H1 (cell line): Measurements from ENCODE around the gene MCM9. TPM values are rescaled to one million over a fixed set of nuclear protein-coding genes. Genes with fewer than 3 reads are reported as not detected.

ENCODE experiments used
- BACH1 ChIP-seq: IDR thresholded peaks from 2 replicates; pipeline ENCODE4 v1.6.1; 2012; ENCODE audit warnings: low read length, improper control_type of control experiment
- FOSL1 ChIP-seq: IDR thresholded peaks from 2 replicates; pipeline ENCODE4 v1.6.1; 2011; ENCODE audit warnings: mild to moderate bottlenecking, low read depth, low read length, moderate library complexity; ENCODE audit not compliant: insufficient read depth
- HDAC6 ChIP-seq: IDR thresholded peaks from one replicate; pipeline ENCODE4 v1.7.1; 2012; ENCODE audit warnings: low read depth, mild to moderate bottlenecking, inconsistent platforms, low read length, moderate library complexity
- JUN ChIP-seq: IDR thresholded peaks from 2 replicates; pipeline ENCODE4 v1.6.1; 2011; ENCODE audit warnings: low read depth, mild to moderate bottlenecking, improper control_type of control experiment, low read length
- JUND ChIP-seq: IDR thresholded peaks from 2 replicates; pipeline ENCODE4 v1.6.1; 2011; ENCODE audit warnings: mild to moderate bottlenecking, improper control_type of control experiment, low read length
- KDM5A ChIP-seq: fragments of 200-600 bp; IDR thresholded peaks from 2 replicates; pipeline ENCODE4 v1.7.1; 2012; ENCODE audit warnings: mild to moderate bottlenecking, low read length, inconsistent platforms, mixed read lengths
- POU5F1 ChIP-seq: IDR thresholded peaks from 2 replicates; pipeline ENCODE4 v1.6.1; 2011; ENCODE audit warnings: low read depth, mild to moderate bottlenecking, low read length, moderate library complexity
- RXRA ChIP-seq: IDR thresholded peaks from 2 replicates; pipeline ENCODE4 v1.6.1; 2011; ENCODE audit warnings: low read depth, mild to moderate bottlenecking, low read length, moderate library complexity; ENCODE audit not compliant: insufficient read depth
- SP4 ChIP-seq: IDR thresholded peaks from 2 replicates; pipeline ENCODE4 v1.6.1; 2012; ENCODE audit warnings: low read length, inconsistent platforms
- TAF1 ChIP-seq: IDR thresholded peaks from 2 replicates; pipeline ENCODE4 v1.6.1; 2011; ENCODE audit warnings: mild to moderate bottlenecking, low read depth, low read length
- polyA plus RNA-seq, 7 experiments: library from polyadenylated mRNA; depleted of rRNA in 3 of 7; stranded (reverse) in 5 of 7; unstranded in 2 of 7; fragments of >200 nt in 5 of 7; fragments of 200-250 nt in 2 of 7; gene quantifications; 1 replicate in 5 of 7; 2 replicates in 1 of 7; 4 replicates in 1 of 7; pipeline versions ENCODE4 v1.2.1 to v1.2.3, GENCODE V29; 2011 to 2013; ENCODE audit warnings: missing spikeins in 2 of 7, mixed read lengths in 2 of 7
- total RNA-seq: library from RNA; stranded (reverse); fragmentation: NEBNext Ultra II Directional; extraction: Animal tissue kit (Norgen Biotek cat#: 25700); gene quantifications from 2 replicates; pipeline ENCODE4 v1.2.1, GENCODE V29; 2021
- TF ChIP-seq, protein P1 (sequence below): fragments of 300-600 bp; sonication (generic); IDR thresholded peaks from 2 replicates; pipeline ENCODE4 v1.7.1; 2012; ENCODE audit warnings: low read length, moderate library complexity, mild to moderate bottlenecking, inconsistent platforms; ENCODE audit not compliant: insufficient replicate concordance

MCM9 gene
- total and polyA plus RNA-seq, 2 of the 8 experiments (the other 6 are each of a cell fraction or from before 2014, with no cell fraction given) = 3.7 to 11.4 TPM

GRCh38 chr6:118896339-118897136 lies 38.4 kb downstream of the MCM9 start (continued):
- TF ChIP-seq, protein P1, sequence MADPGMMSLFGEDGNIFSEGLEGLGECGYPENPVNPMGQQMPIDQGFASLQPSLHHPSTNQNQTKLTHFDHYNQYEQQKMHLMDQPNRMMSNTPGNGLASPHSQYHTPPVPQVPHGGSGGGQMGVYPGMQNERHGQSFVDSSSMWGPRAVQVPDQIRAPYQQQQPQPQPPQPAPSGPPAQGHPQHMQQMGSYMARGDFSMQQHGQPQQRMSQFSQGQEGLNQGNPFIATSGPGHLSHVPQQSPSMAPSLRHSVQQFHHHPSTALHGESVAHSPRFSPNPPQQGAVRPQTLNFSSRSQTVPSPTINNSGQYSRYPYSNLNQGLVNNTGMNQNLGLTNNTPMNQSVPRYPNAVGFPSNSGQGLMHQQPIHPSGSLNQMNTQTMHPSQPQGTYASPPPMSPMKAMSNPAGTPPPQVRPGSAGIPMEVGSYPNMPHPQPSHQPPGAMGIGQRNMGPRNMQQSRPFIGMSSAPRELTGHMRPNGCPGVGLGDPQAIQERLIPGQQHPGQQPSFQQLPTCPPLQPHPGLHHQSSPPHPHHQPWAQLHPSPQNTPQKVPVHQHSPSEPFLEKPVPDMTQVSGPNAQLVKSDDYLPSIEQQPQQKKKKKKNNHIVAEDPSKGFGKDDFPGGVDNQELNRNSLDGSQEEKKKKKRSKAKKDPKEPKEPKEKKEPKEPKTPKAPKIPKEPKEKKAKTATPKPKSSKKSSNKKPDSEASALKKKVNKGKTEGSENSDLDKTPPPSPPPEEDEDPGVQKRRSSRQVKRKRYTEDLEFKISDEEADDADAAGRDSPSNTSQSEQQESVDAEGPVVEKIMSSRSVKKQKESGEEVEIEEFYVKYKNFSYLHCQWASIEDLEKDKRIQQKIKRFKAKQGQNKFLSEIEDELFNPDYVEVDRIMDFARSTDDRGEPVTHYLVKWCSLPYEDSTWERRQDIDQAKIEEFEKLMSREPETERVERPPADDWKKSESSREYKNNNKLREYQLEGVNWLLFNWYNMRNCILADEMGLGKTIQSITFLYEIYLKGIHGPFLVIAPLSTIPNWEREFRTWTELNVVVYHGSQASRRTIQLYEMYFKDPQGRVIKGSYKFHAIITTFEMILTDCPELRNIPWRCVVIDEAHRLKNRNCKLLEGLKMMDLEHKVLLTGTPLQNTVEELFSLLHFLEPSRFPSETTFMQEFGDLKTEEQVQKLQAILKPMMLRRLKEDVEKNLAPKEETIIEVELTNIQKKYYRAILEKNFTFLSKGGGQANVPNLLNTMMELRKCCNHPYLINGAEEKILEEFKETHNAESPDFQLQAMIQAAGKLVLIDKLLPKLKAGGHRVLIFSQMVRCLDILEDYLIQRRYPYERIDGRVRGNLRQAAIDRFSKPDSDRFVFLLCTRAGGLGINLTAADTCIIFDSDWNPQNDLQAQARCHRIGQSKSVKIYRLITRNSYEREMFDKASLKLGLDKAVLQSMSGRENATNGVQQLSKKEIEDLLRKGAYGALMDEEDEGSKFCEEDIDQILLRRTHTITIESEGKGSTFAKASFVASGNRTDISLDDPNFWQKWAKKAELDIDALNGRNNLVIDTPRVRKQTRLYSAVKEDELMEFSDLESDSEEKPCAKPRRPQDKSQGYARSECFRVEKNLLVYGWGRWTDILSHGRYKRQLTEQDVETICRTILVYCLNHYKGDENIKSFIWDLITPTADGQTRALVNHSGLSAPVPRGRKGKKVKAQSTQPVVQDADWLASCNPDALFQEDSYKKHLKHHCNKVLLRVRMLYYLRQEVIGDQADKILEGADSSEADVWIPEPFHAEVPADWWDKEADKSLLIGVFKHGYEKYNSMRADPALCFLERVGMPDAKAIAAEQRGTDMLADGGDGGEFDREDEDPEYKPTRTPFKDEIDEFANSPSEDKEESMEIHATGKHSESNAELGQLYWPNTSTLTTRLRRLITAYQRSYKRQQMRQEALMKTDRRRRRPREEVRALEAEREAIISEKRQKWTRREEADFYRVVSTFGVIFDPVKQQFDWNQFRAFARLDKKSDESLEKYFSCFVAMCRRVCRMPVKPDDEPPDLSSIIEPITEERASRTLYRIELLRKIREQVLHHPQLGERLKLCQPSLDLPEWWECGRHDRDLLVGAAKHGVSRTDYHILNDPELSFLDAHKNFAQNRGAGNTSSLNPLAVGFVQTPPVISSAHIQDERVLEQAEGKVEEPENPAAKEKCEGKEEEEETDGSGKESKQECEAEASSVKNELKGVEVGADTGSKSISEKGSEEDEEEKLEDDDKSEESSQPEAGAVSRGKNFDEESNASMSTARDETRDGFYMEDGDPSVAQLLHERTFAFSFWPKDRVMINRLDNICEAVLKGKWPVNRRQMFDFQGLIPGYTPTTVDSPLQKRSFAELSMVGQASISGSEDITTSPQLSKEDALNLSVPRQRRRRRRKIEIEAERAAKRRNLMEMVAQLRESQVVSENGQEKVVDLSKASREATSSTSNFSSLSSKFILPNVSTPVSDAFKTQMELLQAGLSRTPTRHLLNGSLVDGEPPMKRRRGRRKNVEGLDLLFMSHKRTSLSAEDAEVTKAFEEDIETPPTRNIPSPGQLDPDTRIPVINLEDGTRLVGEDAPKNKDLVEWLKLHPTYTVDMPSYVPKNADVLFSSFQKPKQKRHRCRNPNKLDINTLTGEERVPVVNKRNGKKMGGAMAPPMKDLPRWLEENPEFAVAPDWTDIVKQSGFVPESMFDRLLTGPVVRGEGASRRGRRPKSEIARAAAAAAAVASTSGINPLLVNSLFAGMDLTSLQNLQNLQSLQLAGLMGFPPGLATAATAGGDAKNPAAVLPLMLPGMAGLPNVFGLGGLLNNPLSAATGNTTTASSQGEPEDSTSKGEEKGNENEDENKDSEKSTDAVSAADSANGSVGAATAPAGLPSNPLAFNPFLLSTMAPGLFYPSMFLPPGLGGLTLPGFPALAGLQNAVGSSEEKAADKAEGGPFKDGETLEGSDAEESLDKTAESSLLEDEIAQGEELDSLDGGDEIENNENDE = no peak
- TF ChIP-seq KDM5A (no peak), HDAC6 (no peak), JUND (peak; percentile 60; the same call in 1 of the 2 replicates), SP4 (no peak), FOSL1 (no peak), RXRA (no peak), TAF1 (no peak), POU5F1 (no peak), BACH1 (peak; percentile 98), JUN (no peak)
